MM.1S (cell line): Measurements from ENCODE around the gene ARHGAP32.
"Not testable (repeated sequence)": the region's sequence is repeated elsewhere in the genome, so short reads cannot be mapped to it uniquely, and the experiment has no call there.

Source experiments
- EZH2 ChIP-seq: fragments of 300-600 bp; sonication (generic); optimal IDR thresholded peaks from 2 replicates; pipeline ENCODE3; 2017; ENCODE audit warnings: low read depth, mild to moderate bottlenecking, antibody characterized with exemption, low read length, mixed read lengths
- EZH2phosphoT487 ChIP-seq: fragments of 300-600 bp; sonication (generic); IDR thresholded peaks from 2 replicates; pipeline ENCODE4 v1.6.1; 2018; ENCODE audit warnings: antibody characterized with exemption, low read length
- TF ChIP-seq, protein P1 (sequence below): fragments of 300-600 bp; sonication (generic); IDR thresholded peaks from 2 replicates; pipeline ENCODE4 v1.5.1; 2016; ENCODE audit warnings: antibody characterized with exemption, low read length, mixed read lengths

DNA sequence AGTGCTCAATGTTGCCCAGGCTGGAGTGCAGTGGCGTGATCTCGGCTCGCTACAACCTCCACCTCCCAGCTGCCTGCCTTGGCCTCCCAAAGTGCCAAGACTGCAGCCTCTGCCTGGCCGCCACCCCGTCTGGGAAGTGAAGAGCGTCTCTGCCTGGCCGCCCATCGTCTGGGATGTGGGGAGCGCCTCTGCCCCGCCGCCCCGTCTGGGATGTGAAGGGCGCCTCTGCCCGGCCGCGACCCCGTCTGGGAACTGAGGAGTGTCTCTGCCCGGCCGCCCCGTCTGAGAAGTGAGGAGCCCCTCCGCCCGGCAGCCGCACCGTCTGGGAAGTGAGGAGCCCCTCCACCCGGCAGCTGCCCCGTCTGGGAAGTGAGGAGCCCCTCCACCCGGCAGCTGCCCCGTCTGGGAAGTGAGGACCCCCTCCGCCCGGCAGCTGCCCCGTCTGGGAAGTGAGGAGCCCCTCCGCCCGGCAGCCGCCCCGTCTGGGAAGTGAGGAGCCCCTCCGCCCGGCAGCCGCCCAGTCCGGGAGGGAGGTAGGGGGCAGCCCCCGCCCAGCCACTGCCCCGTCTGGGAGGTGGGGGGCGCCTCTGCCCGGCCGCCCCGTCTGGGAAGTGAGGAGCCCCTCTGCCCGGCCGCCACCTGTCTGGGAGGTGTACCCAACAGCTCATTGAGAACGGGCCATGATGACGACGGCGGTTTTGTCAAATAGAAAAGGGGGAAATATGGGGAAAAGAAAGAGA is 63.1 kb downstream of the ARHGAP32 start:
- TF ChIP-seq, protein P1, sequence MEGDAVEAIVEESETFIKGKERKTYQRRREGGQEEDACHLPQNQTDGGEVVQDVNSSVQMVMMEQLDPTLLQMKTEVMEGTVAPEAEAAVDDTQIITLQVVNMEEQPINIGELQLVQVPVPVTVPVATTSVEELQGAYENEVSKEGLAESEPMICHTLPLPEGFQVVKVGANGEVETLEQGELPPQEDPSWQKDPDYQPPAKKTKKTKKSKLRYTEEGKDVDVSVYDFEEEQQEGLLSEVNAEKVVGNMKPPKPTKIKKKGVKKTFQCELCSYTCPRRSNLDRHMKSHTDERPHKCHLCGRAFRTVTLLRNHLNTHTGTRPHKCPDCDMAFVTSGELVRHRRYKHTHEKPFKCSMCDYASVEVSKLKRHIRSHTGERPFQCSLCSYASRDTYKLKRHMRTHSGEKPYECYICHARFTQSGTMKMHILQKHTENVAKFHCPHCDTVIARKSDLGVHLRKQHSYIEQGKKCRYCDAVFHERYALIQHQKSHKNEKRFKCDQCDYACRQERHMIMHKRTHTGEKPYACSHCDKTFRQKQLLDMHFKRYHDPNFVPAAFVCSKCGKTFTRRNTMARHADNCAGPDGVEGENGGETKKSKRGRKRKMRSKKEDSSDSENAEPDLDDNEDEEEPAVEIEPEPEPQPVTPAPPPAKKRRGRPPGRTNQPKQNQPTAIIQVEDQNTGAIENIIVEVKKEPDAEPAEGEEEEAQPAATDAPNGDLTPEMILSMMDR: not testable (repeated sequence)
- TF ChIP-seq EZH2, EZH2phosphoT487: not testable (repeated sequence)
